GM19328 (cell line): ENCODE results near the gene CILP.

ENCODE experiments used
- ATAC-seq: cut with Tn5 transposase; IDR thresholded peaks from one replicate; pipeline ENCODE4 v1.9.1; 2021; ENCODE audit warnings: mild to moderate bottlenecking, moderate library complexity; ENCODE audit not compliant: unreplicated experiment

The CILP gene

GRCh38 chr15:65163041-65163440 lies 48.2 kb downstream of the CILP start:
- no peak for ATAC-seq

GRCh38 chr15:65156692-65157091 lies 54.6 kb downstream of the CILP start:
- no peak for ATAC-seq

GRCh38 chr15:65154720-65155119 lies 56.6 kb downstream of the CILP start:
- no peak for ATAC-seq

- no peak for ATAC-seq
Measured at GRCh38 chr15:65147902-65148301, 63.4 kb downstream of the CILP start.

GRCh38 chr15:65146438-65146837 lies 64.8 kb downstream of the CILP start:
- no peak for ATAC-seq
